HG03175 (cell line): ENCODE results near the gene TMEM121B.
A peak's percentile ranks its signal among the peaks of the same experiment; 100 is the strongest.

Experiments used
- ATAC-seq: cut with Tn5 transposase; IDR thresholded peaks from one replicate; pipeline ENCODE4 v1.9.1; 2021; ENCODE audit warnings: mild to moderate bottlenecking, moderate library complexity; ENCODE audit not compliant: unreplicated experiment

Gene TMEM121B

DNA sequence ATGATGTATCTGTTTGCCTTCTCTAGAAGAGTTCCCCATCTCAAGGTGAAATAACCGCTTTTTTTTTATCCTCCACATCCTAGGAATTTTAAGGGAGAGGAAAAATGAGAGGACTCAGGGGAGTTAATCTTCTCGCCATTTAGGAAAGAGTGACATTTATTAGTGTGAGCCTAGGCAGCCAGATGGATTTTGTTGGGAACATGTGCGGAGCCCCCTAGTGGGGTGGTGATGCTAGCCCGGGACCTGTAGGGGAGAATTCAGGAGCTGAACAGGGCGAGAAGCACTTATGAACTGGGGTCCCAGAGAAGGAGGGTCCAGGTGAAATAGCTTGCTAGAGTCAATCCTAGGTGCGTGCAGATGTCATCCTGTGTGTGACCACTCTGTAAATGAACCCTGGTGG lies 25.6 kb downstream of the TMEM121B start:
- ATAC-seq: no peak

DNA sequence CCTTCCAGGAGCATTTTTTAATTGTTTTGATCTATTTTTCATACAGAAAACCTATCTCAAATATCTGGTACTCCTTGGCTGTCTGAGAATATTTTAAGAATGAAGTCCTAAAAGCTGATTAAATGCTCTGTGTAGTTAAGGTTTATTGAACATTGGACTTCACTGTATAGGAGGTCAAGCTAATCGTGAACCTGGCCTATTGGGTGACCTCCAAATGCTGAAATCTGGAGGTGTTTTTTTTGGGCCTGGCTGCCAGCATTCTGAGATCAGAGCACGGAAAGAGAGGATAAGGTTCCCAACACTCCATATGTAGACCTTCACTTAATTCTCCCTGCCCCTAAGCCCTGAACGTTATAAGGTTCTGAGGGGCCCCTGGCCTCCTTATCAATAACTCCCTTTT lies 28.1 kb downstream of the TMEM121B start:
- ATAC-seq: no peak

DNA sequence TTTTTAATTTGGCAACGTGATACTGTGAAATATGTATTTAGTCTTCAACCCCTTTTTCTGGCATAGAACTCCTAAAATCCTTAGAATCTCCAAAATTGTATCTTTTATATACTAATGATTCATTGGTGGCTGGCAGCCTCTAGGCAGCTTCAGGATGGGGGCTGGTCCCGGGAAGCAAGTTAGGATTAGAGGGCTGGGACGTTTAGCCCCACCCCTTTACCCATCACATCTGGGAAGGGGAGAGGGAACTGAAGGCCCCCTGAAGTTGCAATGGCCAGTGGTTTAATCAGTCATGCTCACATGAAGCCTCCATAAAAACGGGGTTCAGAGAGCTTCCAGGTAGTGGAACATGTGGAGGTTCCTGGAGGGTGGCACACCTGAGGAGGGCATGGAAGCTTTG lies 29.3 kb downstream of the TMEM121B start:
- no peak for ATAC-seq

DNA sequence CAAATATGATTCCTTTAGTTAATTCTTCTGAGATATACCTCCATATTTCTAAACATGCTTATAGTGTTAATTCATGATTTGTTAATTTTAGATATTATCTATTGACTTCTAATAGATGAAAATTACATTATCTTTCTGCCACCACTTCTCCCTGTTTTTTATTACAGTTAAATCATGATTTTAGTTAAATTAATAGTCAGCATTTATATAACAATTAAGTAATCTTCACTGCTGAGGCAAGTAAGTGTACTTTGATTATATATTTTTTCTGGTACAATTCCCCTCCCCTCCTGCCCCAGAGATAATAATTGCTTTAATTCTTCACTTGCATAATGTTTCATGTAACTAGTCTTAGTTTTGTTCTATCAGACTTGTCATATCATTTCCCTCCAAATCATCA lies 30.6 kb downstream of the TMEM121B start:
- ATAC-seq: no peak

DNA sequence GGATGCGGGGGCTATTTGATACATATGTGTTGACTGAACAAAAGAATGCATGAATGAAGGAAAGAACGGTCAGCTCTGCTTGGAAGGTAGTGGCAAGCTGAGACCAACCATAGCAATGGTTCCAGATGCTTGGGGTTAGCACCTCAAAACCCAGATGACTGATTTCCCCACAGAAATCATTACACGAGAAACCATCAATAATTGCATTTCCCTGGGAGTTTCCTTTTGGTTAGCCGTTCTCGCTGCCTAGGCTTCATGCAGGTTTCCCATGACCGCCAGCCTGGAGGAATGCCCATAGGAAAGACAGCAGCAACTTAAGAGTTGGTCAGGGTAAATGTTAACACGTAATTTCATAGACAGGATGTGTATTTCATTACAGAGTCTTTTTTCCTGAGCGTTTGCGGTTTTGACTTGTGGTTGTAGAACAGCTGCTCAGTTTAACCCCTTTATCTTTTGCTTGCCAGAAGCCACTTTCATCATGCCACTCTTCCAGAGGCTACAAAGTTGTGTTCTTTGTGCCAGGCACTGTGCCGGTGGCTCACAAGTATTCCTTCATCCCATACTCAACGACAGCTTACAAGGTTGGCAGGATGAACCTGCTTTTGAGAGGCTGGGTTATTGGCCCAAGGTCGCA lies 33.5 kb downstream of the TMEM121B start:
- ATAC-seq: peak; percentile 39

DNA sequence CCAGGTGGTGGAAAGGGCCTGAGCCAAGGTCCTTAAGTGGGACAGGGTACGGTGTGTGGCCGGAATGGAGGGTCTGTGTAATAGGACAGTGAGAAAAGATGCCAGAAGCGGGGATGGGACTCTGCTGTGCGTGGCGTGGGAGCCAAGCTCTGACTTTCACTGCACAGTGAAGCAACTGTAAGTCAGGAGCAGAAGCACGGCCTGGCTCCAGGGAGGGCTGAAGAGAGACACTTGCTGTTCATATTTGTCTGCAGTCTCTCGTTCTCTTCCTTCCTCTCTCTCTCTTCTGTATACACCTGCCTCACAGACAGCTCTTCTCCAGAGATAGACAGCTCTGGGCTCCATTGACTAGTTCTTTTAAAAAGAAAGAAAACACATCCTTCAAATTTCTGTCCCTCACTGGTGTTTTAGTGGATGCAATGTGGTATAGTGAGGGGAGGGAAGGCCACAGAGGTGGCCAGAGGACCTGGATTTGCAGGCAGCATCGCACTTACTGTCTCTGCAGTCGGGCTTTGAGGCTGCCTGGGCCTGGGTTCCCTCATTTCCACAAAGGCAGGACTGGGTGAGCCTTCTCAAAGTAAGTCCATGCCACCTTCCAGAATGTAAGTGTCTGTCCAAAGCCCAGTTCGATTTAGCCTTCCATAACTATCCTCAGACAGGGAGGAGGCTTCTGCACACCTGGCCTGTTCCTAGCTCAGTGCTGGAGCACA lies 34.2 kb downstream of the TMEM121B start:
- ATAC-seq: no peak

DNA sequence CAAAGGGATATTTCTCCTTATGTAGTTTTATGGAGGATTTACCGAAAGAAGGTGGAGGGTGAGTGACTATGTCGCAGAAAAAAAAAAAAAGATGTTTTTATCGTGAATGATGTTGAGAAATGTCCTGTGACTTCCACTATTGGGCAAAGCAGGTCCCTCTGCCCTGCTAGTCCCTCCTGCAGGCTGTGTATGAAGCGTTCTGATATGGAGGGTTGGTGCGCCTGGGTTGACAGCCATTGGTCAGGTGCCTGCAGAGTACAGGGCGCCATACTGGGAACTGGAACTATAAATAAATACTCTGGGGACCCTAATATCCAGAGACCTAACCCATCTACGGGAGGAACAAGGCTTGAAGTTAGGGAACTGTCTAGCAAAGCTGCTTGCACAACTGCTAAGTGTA lies 34.9 kb downstream of the TMEM121B start:
- no peak for ATAC-seq

DNA sequence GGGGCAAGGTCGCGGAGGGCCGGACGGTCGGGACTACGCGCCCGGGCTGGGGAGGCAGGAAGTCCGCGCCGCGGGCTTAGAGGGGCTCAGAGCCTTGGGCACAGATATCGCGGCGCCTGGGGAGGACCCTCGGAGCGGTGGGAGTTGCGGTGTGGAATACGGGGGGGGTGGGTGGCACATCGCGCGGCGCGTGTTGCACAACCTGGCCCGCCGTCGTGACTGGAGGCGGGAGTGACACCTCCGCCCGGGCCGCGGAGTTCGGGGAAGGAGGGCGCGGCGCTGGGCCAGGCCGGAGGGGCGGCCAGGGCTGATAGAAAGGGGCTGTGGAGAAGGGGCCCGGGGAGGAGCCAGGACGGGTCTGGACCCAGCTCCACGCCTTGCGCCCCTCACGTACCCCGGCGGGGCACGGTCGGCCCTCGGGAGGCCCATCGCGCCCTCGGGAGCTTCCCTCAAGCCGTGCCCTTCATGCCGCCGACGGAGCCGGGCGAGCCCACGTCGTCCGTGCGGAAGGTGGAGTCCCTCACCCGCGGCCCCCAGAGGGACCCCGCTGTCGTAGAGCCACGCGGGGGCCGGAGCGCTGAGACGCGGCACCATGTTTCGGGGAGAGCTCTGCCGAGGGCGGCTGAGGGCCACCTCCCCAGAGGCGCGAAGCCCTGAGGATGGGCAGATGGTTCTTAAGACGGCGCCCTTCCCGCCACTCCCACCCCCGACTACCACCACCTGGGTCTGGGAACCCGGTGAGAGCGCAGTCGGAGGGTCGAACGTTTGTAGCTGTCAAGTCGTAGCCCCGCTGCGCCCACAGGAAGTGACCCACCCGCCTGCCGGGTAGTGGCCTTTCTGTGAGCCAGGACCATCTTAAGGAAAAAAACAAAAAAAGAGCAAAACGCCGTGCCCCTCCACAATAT lies 35.6 kb downstream of the TMEM121B start:
- ATAC-seq: no peak

DNA sequence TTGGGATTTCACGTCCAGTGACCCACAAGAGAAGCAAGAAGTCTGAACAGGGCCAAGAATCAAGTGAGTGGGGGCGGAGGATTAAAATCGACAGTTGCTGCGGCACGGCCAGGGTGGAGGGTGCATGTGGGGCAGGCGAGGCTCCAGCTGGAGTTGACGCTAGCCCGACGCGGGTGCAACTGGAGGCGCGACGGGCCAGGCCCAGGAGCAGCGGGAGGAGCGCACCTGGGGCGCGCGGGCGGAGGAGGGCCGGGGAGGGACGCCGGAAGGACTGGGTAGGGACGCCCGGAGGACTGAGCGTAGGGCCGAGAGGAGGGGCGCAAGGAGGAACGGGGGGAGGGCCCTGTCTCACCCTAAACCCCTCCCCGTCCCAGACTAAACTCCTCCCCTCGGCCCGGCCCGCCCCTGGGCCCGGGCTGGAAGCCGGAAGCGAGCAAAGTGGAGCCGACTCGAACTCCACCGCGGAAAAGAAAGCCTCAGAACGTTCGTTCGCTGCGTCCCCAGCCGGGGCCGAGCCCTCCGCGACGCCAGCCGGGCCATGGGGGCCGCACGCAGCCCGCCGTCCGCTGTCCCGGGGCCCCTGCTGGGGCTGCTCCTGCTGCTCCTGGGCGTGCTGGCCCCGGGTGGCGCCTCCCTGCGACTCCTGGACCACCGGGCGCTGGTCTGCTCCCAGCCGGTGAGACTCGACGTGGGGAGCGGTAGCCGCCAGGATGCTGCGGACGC lies 36.4 kb downstream of the TMEM121B start, which contains the start of gene IL17RA:
TSS of gene IL17RA (plus strand) at position 447 of the 723 bp plus-strand sequence. CDS start at position 539, 92 bp downstream.
- peak; percentile 88 for ATAC-seq

DNA sequence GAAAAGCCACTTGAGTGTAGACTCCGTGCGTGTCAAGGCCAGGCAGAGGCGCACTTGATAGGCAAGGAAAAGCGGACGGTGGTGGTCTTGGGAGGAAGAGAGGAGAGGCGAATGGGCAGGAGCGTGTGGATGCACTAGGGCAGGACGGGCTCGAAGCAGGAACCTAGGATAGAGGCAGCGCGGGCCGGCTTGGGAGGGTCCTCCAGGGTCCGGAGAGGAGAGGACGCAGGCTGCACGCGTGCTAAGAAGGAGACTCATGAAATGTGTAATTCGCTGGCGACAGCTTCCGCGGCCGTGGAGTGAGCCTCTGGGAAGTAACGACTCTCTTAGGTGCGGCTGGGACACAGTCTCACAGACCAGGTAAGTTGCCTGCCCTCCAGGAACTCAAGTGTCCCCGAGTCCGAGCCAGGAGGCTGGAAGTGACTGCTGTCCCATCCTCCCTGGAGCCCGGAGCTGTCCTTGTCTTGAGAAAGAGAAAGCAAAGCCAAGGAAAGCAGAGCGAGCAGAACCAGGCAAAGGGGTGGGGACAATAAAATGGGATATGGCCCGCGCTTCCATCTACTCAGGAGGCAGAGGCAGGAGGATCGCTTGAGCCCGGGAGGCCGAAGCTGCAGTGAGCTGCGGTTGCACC lies 37.2 kb downstream of the TMEM121B start:
- ATAC-seq: no peak

DNA sequence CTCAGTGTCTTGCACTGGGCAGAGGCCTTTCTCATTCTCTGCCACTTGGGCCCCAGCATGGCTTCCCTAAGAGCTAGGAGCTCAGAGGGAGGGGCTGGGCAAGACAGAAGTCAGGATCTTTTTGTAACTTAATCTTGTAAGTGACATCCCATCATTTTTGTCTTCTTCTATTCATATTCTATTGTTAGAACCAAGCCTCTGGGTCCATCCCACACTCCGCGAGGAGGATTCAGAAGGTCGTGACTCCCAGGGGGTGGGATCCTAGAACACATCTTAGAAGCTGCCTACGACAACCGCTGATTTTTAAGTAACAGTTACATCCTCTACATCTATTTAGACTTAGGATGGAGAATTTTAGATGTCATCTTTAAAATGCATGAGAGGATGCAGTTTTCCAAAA lies 37.9 kb downstream of the TMEM121B start:
- ATAC-seq: no peak

DNA sequence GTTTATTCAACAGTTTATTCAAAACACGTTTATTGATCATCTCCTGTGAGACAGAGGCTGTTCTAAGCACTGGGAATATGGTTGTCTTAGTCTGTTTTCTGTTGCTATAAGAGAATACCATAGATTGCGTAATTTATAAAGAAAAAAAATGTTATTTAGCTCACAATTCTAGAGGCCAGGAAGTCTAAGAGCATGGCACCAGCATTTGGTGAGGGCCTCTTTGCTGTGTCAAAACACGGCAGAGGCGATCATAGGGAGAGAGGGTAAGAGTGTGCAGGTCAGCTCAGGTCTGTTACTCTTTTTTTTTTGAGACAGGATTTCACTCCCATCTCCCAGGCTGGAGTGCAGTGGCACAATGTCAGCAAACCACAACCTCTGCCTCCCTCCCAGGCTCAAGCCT lies 41.6 kb downstream of the TMEM121B start:
- no peak for ATAC-seq

DNA sequence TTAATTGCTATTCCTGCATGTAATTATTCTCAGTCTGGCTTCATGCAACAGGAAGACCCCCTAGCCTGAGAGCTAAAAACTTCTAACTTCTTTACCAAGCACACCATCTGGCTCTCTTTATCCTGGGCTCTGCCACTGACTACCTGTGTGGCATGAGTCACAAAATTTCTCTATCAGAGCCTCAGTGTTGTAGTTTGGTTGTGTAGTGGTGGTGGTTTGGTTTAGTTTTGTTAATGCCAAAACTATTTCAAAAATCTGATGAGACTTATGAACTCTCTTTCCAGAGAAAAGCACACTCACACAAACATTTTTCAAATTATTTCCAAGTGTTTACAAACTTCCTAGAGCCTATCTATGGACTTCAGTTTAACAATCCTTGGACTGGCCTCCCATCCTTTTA lies 43.9 kb downstream of the TMEM121B start:
- no peak for ATAC-seq

DNA sequence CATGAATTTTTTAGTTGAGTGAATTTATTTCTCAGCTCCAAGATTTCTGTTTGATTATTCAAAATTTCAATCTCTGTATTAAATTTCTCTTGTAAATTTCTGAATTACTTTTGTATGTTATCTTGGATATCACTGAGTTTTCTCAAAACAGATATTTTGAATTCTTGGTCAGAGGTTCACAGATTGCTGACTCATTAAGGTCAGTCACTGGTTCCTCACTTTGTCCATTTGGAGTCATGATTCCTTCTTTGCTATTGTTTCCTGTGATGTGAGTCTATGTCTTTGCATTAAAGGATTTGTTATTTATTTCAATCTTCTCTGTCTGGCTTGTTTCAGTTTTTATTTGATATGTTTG lies 46.5 kb downstream of the TMEM121B start:
- no peak for ATAC-seq

DNA sequence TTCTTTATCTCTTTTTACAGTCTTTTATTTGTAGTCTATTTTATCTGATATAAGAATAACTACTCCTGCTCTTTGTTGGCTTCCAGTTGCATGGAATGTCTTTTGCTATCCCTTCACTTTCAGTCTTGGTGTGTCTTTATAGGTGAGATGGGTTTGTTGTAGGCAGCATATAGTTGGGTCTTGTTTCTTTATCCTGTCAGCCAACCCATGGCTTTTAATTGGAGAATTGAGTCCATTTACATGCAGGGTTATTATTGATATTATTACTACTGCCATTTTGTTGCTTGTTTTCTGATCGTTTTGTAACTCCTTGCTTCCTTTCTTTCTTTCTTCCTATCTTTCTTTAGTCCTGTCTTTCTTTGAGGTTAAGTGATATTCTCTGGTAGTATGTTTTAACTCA lies 48.3 kb downstream of the TMEM121B start:
- ATAC-seq: no peak
